ENCODE data around the gene GABRP. TPM values are rescaled to one million over a fixed set of nuclear protein-coding genes. Genes with fewer than 3 reads are reported as not detected.

GABRP gene
- total RNA-seq, 1 experiment from 2014 or later: 1.5 TPM

DNA sequence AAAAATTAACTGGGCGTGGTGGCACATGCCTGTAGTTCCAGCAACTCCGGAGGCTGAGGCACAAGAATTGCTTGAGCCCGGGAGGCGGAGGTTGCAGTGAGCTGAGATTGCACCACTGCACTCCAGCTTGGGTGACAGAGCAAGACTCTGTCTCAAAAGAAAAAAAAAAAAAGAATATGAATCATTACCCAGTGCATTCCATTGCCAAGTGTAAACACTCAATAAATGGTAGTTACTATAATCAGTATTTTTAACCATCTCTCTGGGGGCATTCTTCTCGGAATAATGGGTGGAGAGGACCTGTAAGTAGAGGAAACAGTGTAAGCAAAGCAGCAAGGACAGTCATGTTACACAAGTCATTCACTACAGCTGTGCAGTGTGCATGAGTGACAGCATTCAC lies 64.5 kb downstream of the GABRP start:
- Histone ChIP-seq H2AK5ac (ENCODE audit: insufficient read length, low read length) (no peak overlapping the region), H2BK12ac (ENCODE audit: insufficient read length, low read depth, low read length) (no peak overlapping the region), H2BK20ac (ENCODE audit: low read depth, low read length, poor library complexity, severe bottlenecking) (no peak overlapping the region), H2BK15ac (ENCODE audit: low read depth, low read length) (no peak overlapping the region), H3K27me3 (ENCODE audit: insufficient read depth, low read length) (no peaks in the 10 kb centered on the region; the same call in 1 of the 2 replicates), H3K56ac (ENCODE audit: insufficient read length, low read depth, low read length) (no peak overlapping the region), H4K20me1 (ENCODE audit: control insufficient read depth, insufficient read depth, insufficient read length) (no peaks in the 10 kb centered on the region), H3K14ac (ENCODE audit: insufficient read depth, low read length) (no peak overlapping the region), H3K23me2 (ENCODE audit: insufficient read length, low read depth, low read length, poor library complexity, severe bottlenecking) (no peaks in the 10 kb centered on the region), H2AFZ (ENCODE audit: low read length) (no peak overlapping the region), H4K91ac (ENCODE audit: insufficient read length, low read depth, low read length) (no peak overlapping the region), H3K79me1 (ENCODE audit: insufficient read depth, low read depth, low read length, poor library complexity, severe bottlenecking) (no peaks in the 10 kb centered on the region), H3K4me1 (ENCODE audit: insufficient read depth, low read length) (no peaks in the 10 kb centered on the region), H3K9ac (ENCODE audit: extremely low read depth, insufficient read length, low read length) (no peak overlapping the region), H3K18ac (ENCODE audit: insufficient read length, low read depth, low read length) (no peak overlapping the region), H2BK5ac (ENCODE audit: insufficient read length, low read length) (no peak overlapping the region), H3T11ph (ENCODE audit: low read length) (no peak overlapping the region), H4K5ac (ENCODE audit: insufficient read length, low read depth, low read length) (no peak overlapping the region), H3K4me2 (ENCODE audit: insufficient read depth, insufficient read length, low read length) (no peak overlapping the region), H3K79me2 (ENCODE audit: insufficient read depth, low read length) (no peaks in the 10 kb centered on the region), H4K8ac (replicated peaks; ENCODE audit: insufficient read length, low read depth, low read length) (no peak overlapping the region), H2BK120ac (ENCODE audit: low read depth, low read length, poor library complexity, severe bottlenecking) (no peak overlapping the region), H3K9me3 (ENCODE audit: control insufficient read depth, low read depth, low read length) (no peaks in the 10 kb centered on the region), H3K23ac (ENCODE audit: insufficient read length, low read depth, low read length) (no peak overlapping the region), H3K27ac (ENCODE audit: insufficient read length, low read depth, low read length) (no peak overlapping the region), H3K4ac (ENCODE audit: low read depth, low read length) (no peak overlapping the region)
- H3K4me3 Mint-ChIP-seq: no peak overlapping the region
- DNase-seq: no peak
- no peaks in the 10 kb centered on the region; a peak in 1 of 5 replicates for H3K9me3 Mint-ChIP-seq
- H3K4me1 Mint-ChIP-seq: no peaks in the 10 kb centered on the region
- peaks cover 2% of the 10 kb centered on the region; the same call in 1 of the 2 replicates for H3K27me3 Mint-ChIP-seq (ENCODE audit: low read depth)
- whole genome bisulfite sequencing (ENCODE audit: extremely low coverage, insufficient read length, low lambda C conversion rate): no CpG with 5 or more reads among the region's 5 CpGs
- no peak overlapping the region for H3K27ac Mint-ChIP-seq
- TF ChIP-seq, protein P1, sequence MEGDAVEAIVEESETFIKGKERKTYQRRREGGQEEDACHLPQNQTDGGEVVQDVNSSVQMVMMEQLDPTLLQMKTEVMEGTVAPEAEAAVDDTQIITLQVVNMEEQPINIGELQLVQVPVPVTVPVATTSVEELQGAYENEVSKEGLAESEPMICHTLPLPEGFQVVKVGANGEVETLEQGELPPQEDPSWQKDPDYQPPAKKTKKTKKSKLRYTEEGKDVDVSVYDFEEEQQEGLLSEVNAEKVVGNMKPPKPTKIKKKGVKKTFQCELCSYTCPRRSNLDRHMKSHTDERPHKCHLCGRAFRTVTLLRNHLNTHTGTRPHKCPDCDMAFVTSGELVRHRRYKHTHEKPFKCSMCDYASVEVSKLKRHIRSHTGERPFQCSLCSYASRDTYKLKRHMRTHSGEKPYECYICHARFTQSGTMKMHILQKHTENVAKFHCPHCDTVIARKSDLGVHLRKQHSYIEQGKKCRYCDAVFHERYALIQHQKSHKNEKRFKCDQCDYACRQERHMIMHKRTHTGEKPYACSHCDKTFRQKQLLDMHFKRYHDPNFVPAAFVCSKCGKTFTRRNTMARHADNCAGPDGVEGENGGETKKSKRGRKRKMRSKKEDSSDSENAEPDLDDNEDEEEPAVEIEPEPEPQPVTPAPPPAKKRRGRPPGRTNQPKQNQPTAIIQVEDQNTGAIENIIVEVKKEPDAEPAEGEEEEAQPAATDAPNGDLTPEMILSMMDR (conservative IDR thresholded peaks at IDR 0.05): no peak
- H3K36me3 Mint-ChIP-seq (ENCODE audit: insufficient read depth in 1 of 3, low read depth in 3 of 3): no peaks in the 10 kb centered on the region; a peak in 2 of 7 replicates
